ENCODE results near the gene KCNAB1.

- TF ChIP-seq POLR2AphosphoS5 (IDR thresholded peaks at IDR 0.05; ENCODE audit: low read depth, low read length) (no peak), SIN3A (IDR thresholded peaks at IDR 0.05; ENCODE audit: borderline replicate concordance, insufficient read depth, low read length) (no peak), TAF1 (IDR thresholded peaks at IDR 0.05; ENCODE audit: borderline replicate concordance, insufficient read depth, low read length) (no peak)
Observed at GRCh38 chr3:156433910-156434309, 313.5 kb downstream of the KCNAB1 start.

All from PFSK-1 (cell line).